Mesenchymal stem cell (in vitro differentiated cells and primary cell): Measurements from ENCODE around the gene COL10A1.
"Not testable (repeated sequence)": the region's sequence is repeated elsewhere in the genome, so short reads cannot be mapped to it uniquely, and the experiment has no call there.

Source experiments
- DNase-seq: peaks from one replicate; pipeline ENCODE4 v3.0.0-alpha.2; 2013
- H2AFZ ChIP-seq: one replicate; pipeline ENCODE4 v1.6.1; 2013; ENCODE audit warnings: low read depth, mild to moderate bottlenecking, control low read depth, inconsistent platforms, low read length, moderate library complexity
- H2AK5ac ChIP-seq: 2 replicates; pipeline ENCODE4 v1.6.1; 2013; ENCODE audit warnings: low read length, moderate library complexity, mild to moderate bottlenecking, inconsistent platforms; ENCODE audit not compliant: severe bottlenecking
- H2BK120ac ChIP-seq: one replicate; pipeline ENCODE4 v1.6.1; 2013; ENCODE audit warnings: low read depth, mild to moderate bottlenecking, inconsistent platforms, low read length, moderate library complexity
- H2BK12ac ChIP-seq, 2 experiments: one replicate each; pipeline ENCODE4 v1.6.1; 2013; ENCODE audit warnings: inconsistent platforms in 2 of 2, low read length in 2 of 2, mild to moderate bottlenecking in 2 of 2, moderate library complexity in 2 of 2, control low read depth in 1 of 2
- H2BK15ac ChIP-seq: one replicate; pipeline ENCODE4 v1.6.1; 2013; ENCODE audit warnings: mild to moderate bottlenecking, low read depth, inconsistent platforms; ENCODE audit not compliant: poor library complexity, severe bottlenecking
- H2BK5ac ChIP-seq: 2 replicates; pipeline ENCODE4 v1.6.1; 2013; ENCODE audit warnings: low read depth, mild to moderate bottlenecking, low read length, control low read depth, inconsistent platforms; ENCODE audit not compliant: poor library complexity, severe bottlenecking
- H3K14ac ChIP-seq, 2 experiments: one replicate each; pipeline ENCODE4 v1.6.1; 2013; ENCODE audit warnings: inconsistent platforms in 2 of 2, low read length in 2 of 2, control low read depth in 1 of 2, mild to moderate bottlenecking in 1 of 2, moderate library complexity in 1 of 2
- H3K18ac ChIP-seq, 2 experiments: one replicate each; pipeline ENCODE4 v1.6.1; 2013; ENCODE audit warnings: inconsistent platforms in 2 of 2, low read length in 2 of 2, control low read depth in 1 of 2, low read depth in 1 of 2, mild to moderate bottlenecking in 1 of 2
- H3K23ac ChIP-seq, 2 experiments: one replicate each; pipeline ENCODE4 v1.6.1; 2013; ENCODE audit warnings: inconsistent platforms in 2 of 2, low read length in 2 of 2, mild to moderate bottlenecking in 2 of 2, moderate library complexity in 2 of 2, control low read depth in 1 of 2
- H3K27ac ChIP-seq: 2 replicates; pipeline ENCODE4 v1.5.1; 2013; ENCODE audit warnings: mild to moderate bottlenecking, moderate library complexity, low read length, control low read depth, inconsistent platforms; ENCODE audit not compliant: poor library complexity, severe bottlenecking
- H3K27me3 ChIP-seq, 2 experiments: 2 replicates each; pipeline versions ENCODE4 v1.6.1 to v1.7.0; 2013; ENCODE audit warnings: low read length in 2 of 2, mild to moderate bottlenecking in 2 of 2, moderate library complexity in 2 of 2, control low read depth in 1 of 2, inconsistent platforms in 1 of 2; ENCODE audit not compliant: control insufficient read depth in 1 of 2, insufficient read depth in 1 of 2
- H3K36me3 ChIP-seq, 2 experiments: 2 replicates each; pipeline versions ENCODE4 v1.6.1 to v1.7.0; 2013; ENCODE audit warnings: low read length in 2 of 2, control low read depth in 1 of 2, inconsistent platforms in 1 of 2, low read depth in 1 of 2, mild to moderate bottlenecking in 1 of 2; ENCODE audit not compliant: insufficient read depth in 2 of 2, control insufficient read depth in 1 of 2
- H3K4ac ChIP-seq, 2 experiments: one replicate each; pipeline ENCODE4 v1.6.1; 2013; ENCODE audit warnings: inconsistent platforms in 2 of 2, low read length in 2 of 2, mild to moderate bottlenecking in 2 of 2, moderate library complexity in 2 of 2, control low read depth in 1 of 2, low read depth in 1 of 2
- H3K4me1 ChIP-seq: 2 replicates; pipeline ENCODE4 v1.6.1; 2013; ENCODE audit warnings: low read depth, low read length, control low read depth; ENCODE audit not compliant: control insufficient read depth, insufficient read depth
- H3K4me2 ChIP-seq: 2 replicates; pipeline ENCODE4 v1.6.1; 2013; ENCODE audit warnings: low read length, mild to moderate bottlenecking, inconsistent platforms; ENCODE audit not compliant: poor library complexity, severe bottlenecking
- H3K4me3 ChIP-seq, 2 experiments: 2 replicates each; pipeline versions ENCODE4 v1.5.1 to v1.7.0; 2013; ENCODE audit warnings: low read length in 2 of 2, mild to moderate bottlenecking in 2 of 2, control low read depth in 1 of 2, low read depth in 1 of 2; ENCODE audit not compliant: insufficient read depth in 1 of 2
- H3K79me1 ChIP-seq: replicated peaks from 2 replicates; pipeline ENCODE4 v1.6.1; 2013; ENCODE audit warnings: mild to moderate bottlenecking, control low read depth, low read length, inconsistent platforms; ENCODE audit not compliant: poor library complexity, severe bottlenecking
- H3K9ac ChIP-seq: 2 replicates; pipeline ENCODE4 v1.7.0; 2013; ENCODE audit warnings: mild to moderate bottlenecking, low read length, moderate library complexity
- H3K9me3 ChIP-seq: 2 replicates; pipeline ENCODE4 v1.7.0; 2013; ENCODE audit warnings: mild to moderate bottlenecking, low read length; ENCODE audit not compliant: control insufficient read depth
- H4K8ac ChIP-seq: one replicate; pipeline ENCODE4 v1.6.1; 2013; ENCODE audit warnings: inconsistent platforms, mild to moderate bottlenecking, low read length, moderate library complexity
- H4K91ac ChIP-seq: one replicate; pipeline ENCODE4 v1.6.1; 2013; ENCODE audit warnings: mild to moderate bottlenecking, low read length, inconsistent platforms
- whole genome bisulfite sequencing: methylation state at CpG from one replicate; pipeline ENCODE4 v1.1.7; 2013; ENCODE audit warnings: mixed read lengths; 5-methylcytosine and 5-hydroxymethylcytosine counted together

Gene COL10A1

DNA sequence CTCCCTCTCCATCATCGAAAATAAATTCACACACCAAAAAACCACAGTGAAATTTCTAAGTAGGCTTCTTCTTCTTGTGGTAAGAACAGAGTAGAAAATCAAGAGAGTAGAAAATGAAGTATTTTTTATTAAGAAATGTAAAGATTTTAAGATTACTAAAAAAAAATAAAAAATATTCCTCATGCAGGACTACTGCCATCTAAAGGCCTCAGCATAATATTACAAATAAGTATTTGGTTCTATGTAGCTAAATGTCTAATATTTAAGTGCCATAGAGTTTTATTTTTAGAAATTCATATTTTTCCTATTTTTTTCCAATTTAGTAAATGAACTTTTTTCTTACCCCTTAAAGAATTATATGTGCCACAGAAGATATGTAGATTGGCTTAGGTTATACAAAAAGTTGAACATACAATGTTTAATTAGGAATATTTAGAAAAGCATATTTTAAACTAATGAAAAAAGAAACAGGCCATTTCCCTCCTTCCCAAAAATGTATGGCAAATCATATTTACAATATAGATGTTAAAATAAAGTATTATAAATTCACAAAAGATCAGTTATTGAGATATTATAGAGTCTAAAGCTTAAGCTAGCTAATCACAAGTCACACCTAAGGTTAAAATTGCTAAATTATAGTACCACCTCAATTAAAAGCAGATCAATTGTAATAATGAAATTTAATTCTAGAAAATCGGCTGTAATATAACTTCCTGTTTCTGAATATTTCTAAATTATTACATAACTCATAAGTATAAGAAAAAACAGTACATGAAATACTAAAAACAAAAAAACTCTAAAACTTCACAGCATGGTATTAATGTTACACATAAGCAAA, 28.7 kb downstream of the COL10A1 start:
- no peak overlapping the region for H2AFZ ChIP-seq
- no peak overlapping the region for H3K27ac ChIP-seq
- WGBS, result no CpG with 5 or more reads among the region's 2 CpGs
- H3K14ac ChIP-seq, result no peak overlapping the region
- H3K36me3 ChIP-seq, result no peaks in the 10 kb centered on the region
- H4K91ac ChIP-seq, result no peak overlapping the region
- H3K9ac ChIP-seq, result no peak overlapping the region
- no peak overlapping the region for H2BK12ac ChIP-seq
- no peak overlapping the region for H2AK5ac ChIP-seq
- H3K18ac ChIP-seq, result no peak overlapping the region
- H2BK15ac ChIP-seq, result no peak overlapping the region
- H3K4ac ChIP-seq, result no peak overlapping the region
- peaks cover 5% of the 10 kb centered on the region for H3K4me1 ChIP-seq
- no peak overlapping the region for H3K23ac ChIP-seq
- H3K4me2 ChIP-seq, result no peak overlapping the region
- no peaks in the 10 kb centered on the region for H3K27me3 ChIP-seq
- H4K8ac ChIP-seq, result no peak overlapping the region
- H3K9me3 ChIP-seq, result peaks cover 12% of the 10 kb centered on the region
- H2BK120ac ChIP-seq, result no peak overlapping the region
- DNase-seq, result peak; percentile 21
- H3K79me1 ChIP-seq, result peaks cover 9% of the 10 kb centered on the region
- H2BK5ac ChIP-seq, result no peak overlapping the region
- no peak overlapping the region for H3K4me3 ChIP-seq

DNA sequence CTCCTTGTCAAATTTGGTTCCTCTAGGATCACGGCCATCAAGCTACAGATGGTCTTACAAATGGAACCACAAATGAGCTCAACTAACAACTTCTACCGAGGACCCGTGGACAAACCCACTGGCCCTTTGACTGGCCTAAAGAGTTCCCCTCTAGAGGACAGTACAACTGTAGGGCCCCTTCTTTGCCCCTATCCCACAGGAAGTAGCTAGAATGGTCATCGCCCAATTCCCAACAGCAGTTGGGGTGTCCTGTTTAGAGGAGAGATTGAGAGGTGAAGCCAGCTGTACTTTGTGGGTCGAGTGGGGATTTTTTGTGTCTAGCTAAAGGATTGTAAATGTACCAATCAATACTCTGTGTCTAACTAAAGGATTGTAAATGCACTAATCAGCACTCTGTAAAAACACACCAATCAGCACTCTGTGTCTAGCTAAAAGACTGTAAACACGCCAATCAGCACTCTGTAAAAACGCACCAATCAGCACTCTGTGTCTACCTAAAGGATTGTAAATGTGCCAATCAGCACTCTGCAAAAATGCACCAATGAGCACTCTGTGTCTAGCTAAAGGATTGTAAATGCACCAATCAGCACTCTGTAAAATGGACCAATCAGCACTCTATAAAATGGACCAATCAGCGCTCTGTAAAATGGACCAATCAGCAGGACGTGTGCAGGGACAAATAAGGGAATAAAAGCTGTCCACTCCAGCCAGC, 29.7 kb downstream of the COL10A1 start:
- H2BK12ac ChIP-seq, H3K27me3 ChIP-seq: not testable (repeated sequence)

DNA sequence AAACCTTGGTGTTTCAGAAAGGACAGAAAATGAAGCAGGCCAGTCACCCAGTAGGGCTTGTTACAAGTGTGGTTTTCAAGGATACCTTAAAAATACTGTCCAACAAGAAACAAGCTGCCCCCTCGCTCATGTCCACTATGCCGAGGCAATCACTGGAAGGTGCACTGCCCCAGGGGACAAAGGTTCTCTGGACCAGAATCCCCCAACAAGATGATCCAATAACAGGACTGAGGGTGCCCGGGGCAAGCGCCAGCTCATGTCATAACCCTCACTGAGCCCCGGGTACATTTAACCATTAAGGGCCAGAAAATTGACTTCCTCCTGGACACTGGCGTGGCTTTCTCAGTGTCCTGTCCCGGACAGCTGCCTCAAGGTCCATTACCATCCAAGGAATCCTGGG, 31.9 kb downstream of the COL10A1 start:
- no peak overlapping the region for H3K4ac ChIP-seq
- no peak overlapping the region for H4K91ac ChIP-seq
- H3K27ac ChIP-seq, result no peak overlapping the region
- H2BK120ac ChIP-seq, result no peak overlapping the region
- no peak overlapping the region for H3K14ac ChIP-seq
- peaks cover 12% of the 10 kb centered on the region for H3K9me3 ChIP-seq
- H3K18ac ChIP-seq, result no peak overlapping the region
- no peak overlapping the region for H2BK15ac ChIP-seq
- DNase-seq, result no peak
- H3K27me3 ChIP-seq, result no peaks in the 10 kb centered on the region
- H2AK5ac ChIP-seq, result no peak overlapping the region
- no peak overlapping the region for H3K23ac ChIP-seq
- no peak overlapping the region for H3K4me3 ChIP-seq
- peaks cover 3% of the 10 kb centered on the region for H3K79me1 ChIP-seq
- no peaks in the 10 kb centered on the region for H3K36me3 ChIP-seq
- 98% methylated on average over 6 of the region's 7 CpGs for WGBS
- no peak overlapping the region for H3K9ac ChIP-seq
- no peak overlapping the region for H4K8ac ChIP-seq
- no peaks in the 10 kb centered on the region for H3K4me1 ChIP-seq
- H2BK5ac ChIP-seq, result no peak overlapping the region
- H2BK12ac ChIP-seq, result no peak overlapping the region
- no peak overlapping the region for H2AFZ ChIP-seq
- no peak overlapping the region for H3K4me2 ChIP-seq

More for the DNA sequence above, 29.7 kb downstream of the COL10A1 start:
- H4K8ac ChIP-seq, H3K27ac ChIP-seq, H3K14ac ChIP-seq, H3K79me1 ChIP-seq, H3K4ac ChIP-seq, DNase-seq, H4K91ac ChIP-seq, H3K4me3 ChIP-seq, H3K4me1 ChIP-seq, H2BK120ac ChIP-seq, H2BK5ac ChIP-seq, H2AFZ ChIP-seq, H3K18ac ChIP-seq, H3K23ac ChIP-seq, H3K4me2 ChIP-seq, H3K9ac ChIP-seq, H2BK15ac ChIP-seq, H3K36me3 ChIP-seq: not testable (repeated sequence)
- Histone ChIP-seq H2AK5ac (peak overlapping the region; percentile 61), H3K9me3 (peaks cover 12% of the 10 kb centered on the region)
- WGBS, result 91% methylated on average over 7 of the region's 9 CpGs

DNA sequence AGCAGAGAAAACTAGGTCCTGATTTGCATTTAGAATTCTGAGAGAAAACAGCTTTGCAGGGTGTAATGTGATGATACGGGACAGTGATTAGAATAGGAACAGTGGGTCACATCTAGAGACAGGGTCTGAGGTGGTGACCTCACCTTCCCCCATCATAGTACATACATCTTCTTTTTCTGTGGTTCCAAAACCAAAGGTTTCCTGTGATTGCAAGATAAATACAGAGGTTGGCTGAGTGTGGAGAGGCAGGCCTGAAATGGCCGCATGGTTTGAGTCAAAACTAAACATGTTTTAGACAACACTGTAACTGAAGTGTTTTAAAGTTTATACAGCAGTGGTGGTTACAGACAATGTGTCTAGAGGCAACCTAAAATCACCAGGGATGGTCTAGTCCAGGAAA, 35.7 kb downstream of the COL10A1 start:
- H4K91ac ChIP-seq, result peak overlapping the region; percentile 39
- DNase-seq, result no peak
- H3K27ac ChIP-seq, result no peak overlapping the region
- no peak overlapping the region for H3K23ac ChIP-seq
- H3K18ac ChIP-seq, result no peak overlapping the region
- WGBS, result 100% methylated on average over 1 of the region's 2 CpGs
- no peak overlapping the region for H3K4me2 ChIP-seq
- H3K4me1 ChIP-seq, result peaks cover 3% of the 10 kb centered on the region
- no peak overlapping the region for H2AK5ac ChIP-seq
- H2BK15ac ChIP-seq, result no peak overlapping the region
- H3K27me3 ChIP-seq, result no peaks in the 10 kb centered on the region
- H3K36me3 ChIP-seq, result no peaks in the 10 kb centered on the region
- no peak overlapping the region for H2BK12ac ChIP-seq
- no peak overlapping the region for H3K9ac ChIP-seq
- peak overlapping the region; percentile 19 for H2BK120ac ChIP-seq
- H3K14ac ChIP-seq, result no peak overlapping the region
- H3K4me3 ChIP-seq, result no peak overlapping the region
- H4K8ac ChIP-seq, result no peak overlapping the region
- no peak overlapping the region for H2BK5ac ChIP-seq
- H3K79me1 ChIP-seq, result peaks cover 3% of the 10 kb centered on the region
- H2AFZ ChIP-seq, result no peak overlapping the region
- H3K4ac ChIP-seq, result no peak overlapping the region
- H3K9me3 ChIP-seq, result no peaks in the 10 kb centered on the region
